Measurements from ENCODE around the gene EXOC8.

EXOC8 gene

GRCh38 chr1:231337472-231338269 is at the start of gene EXOC8:
TSS of gene EXOC8 (minus strand) at chr1:231337852. CDS start at chr1:231337745, 107 bp downstream.
- DNase-seq = peak; percentile 99

- no peak for DNase-seq
Measured at GRCh38 chr1:231386466-231386865, 48.8 kb upstream of the EXOC8 start.

GRCh38 chr1:231385416-231385748 is 47.7 kb upstream of the EXOC8 start:
- DNase-seq = no peak

GRCh38 chr1:231384696-231385415 is 47.2 kb upstream of the EXOC8 start:
- DNase-seq = no peak

GRCh38 chr1:231383159-231383860 is 45.7 kb upstream of the EXOC8 start:
- no peak for DNase-seq

- DNase-seq = no peak
Measured at GRCh38 chr1:231382426-231382825, 44.8 kb upstream of the EXOC8 start.

- no peak for DNase-seq
Measured at GRCh38 chr1:231381729-231382128, 44.1 kb upstream of the EXOC8 start.

- DNase-seq = peak; percentile 36
Measured at GRCh38 chr1:231376875-231377549, 39.4 kb upstream of the EXOC8 start.

GRCh38 chr1:231376101-231376500 is 38.4 kb upstream of the EXOC8 start:
- no peak for DNase-seq

- DNase-seq = no peak
Measured at GRCh38 chr1:231374394-231374793, 36.7 kb upstream of the EXOC8 start.

- DNase-seq = no peak
Measured at GRCh38 chr1:231372501-231372900, 34.8 kb upstream of the EXOC8 start.

- DNase-seq = no peak
Measured at GRCh38 chr1:231369282-231369681, 31.6 kb upstream of the EXOC8 start.

- DNase-seq = no peak
Measured at GRCh38 chr1:231364192-231364591, 26.5 kb upstream of the EXOC8 start.

GRCh38 chr1:231363624-231364023 is 26.0 kb upstream of the EXOC8 start:
- no peak for DNase-seq

GRCh38 chr1:231362325-231362724 is 24.7 kb upstream of the EXOC8 start:
- no peak for DNase-seq

GRCh38 chr1:231359113-231359512 is 21.5 kb upstream of the EXOC8 start:
- DNase-seq = no peak

GRCh38 chr1:231357831-231358354 is 20.2 kb upstream of the EXOC8 start:
- peak; percentile 54 for DNase-seq

- DNase-seq = no peak
Measured at GRCh38 chr1:231357187-231357772, 19.6 kb upstream of the EXOC8 start.

- no peak for DNase-seq
Measured at GRCh38 chr1:231355171-231355570, 17.5 kb upstream of the EXOC8 start.

- DNase-seq = no peak
Measured at GRCh38 chr1:231354330-231355020, 16.8 kb upstream of the EXOC8 start.

- no peak for DNase-seq
Measured at GRCh38 chr1:231353086-231353485, 15.4 kb upstream of the EXOC8 start.

- DNase-seq = no peak
Measured at GRCh38 chr1:231351816-231352215, 14.2 kb upstream of the EXOC8 start.
